Mononuclear cell (primary cell): ENCODE measurements around the gene ZNF761. TPM values are rescaled to one million over a fixed set of nuclear protein-coding genes. Genes with fewer than 3 reads are reported as not detected.
"Not testable (repeated sequence)": the region's sequence is repeated elsewhere in the genome, so short reads cannot be mapped to it uniquely, and the experiment has no call there.

Experiments
- H3K27me3 ChIP-seq: 2 replicates; pipeline ENCODE4 v1.6.0; 2011; ENCODE audit warnings: low read length, control low read depth; ENCODE audit not compliant: insufficient read depth
- H3K4me1 ChIP-seq: 2 replicates; pipeline ENCODE4 v1.5.1; 2011; ENCODE audit warnings: mild to moderate bottlenecking, low read length, control low read depth; ENCODE audit not compliant: insufficient read depth
- H3K4me3 ChIP-seq: 2 replicates; pipeline ENCODE4 v1.5.1; 2011; ENCODE audit warnings: mild to moderate bottlenecking, low read length, moderate library complexity
- H3K9me3 ChIP-seq: 2 replicates; pipeline ENCODE4 v1.5.1; 2011; ENCODE audit warnings: low read depth, mild to moderate bottlenecking, control low read depth, low read length
- total RNA-seq: library from RNA; depleted of rRNA; stranded (reverse); fragments of >200 nt; gene quantifications from one replicate; pipeline ENCODE4 v1.2.3, GENCODE V29; 2012

Gene ZNF761
- total RNA-seq, 1 donor, result 8.1 TPM

- H3K4me3 ChIP-seq, H3K27me3 ChIP-seq, H3K4me1 ChIP-seq: not testable (repeated sequence)
- peaks cover 11% of the 10 kb centered on the region for H3K9me3 ChIP-seq
These were observed 43.7 kb downstream of the ZNF761 start for GRCh38 chr19:53475470-53475869.

GRCh38 chr19:53483751-53484150 lies 52.0 kb downstream of the ZNF761 start:
- peaks cover 30% of the 10 kb centered on the region for H3K9me3 ChIP-seq
- not testable (repeated sequence) for H3K27me3 ChIP-seq, H3K4me3 ChIP-seq, H3K4me1 ChIP-seq

- peaks cover 36% of the 10 kb centered on the region for H3K9me3 ChIP-seq
These were observed 53.5 kb downstream of the ZNF761 start for GRCh38 chr19:53485046-53486004.

GRCh38 chr19:53492153-53492552 lies 60.4 kb downstream of the ZNF761 start:
- Histone ChIP-seq H3K9me3 (peaks cover 63% of the 10 kb centered on the region), H3K27me3 (no peaks in the 10 kb centered on the region), H3K4me3 (no peak overlapping the region), H3K4me1 (no peaks in the 10 kb centered on the region)

More at GRCh38 chr19:53485046-53486004, 53.5 kb downstream of the ZNF761 start:
- no peaks in the 10 kb centered on the region for H3K27me3 ChIP-seq
- H3K4me3 ChIP-seq, result no peak overlapping the region
- no peaks in the 10 kb centered on the region for H3K4me1 ChIP-seq

GRCh38 chr19:53497311-53498023 lies 65.7 kb downstream of the ZNF761 start:
- not testable (repeated sequence) for H3K27me3 ChIP-seq, H3K4me1 ChIP-seq, H3K4me3 ChIP-seq
- peaks cover 32% of the 10 kb centered on the region for H3K9me3 ChIP-seq

- H3K4me1 ChIP-seq, H3K27me3 ChIP-seq, H3K4me3 ChIP-seq: not testable (repeated sequence)
- peaks cover 27% of the 10 kb centered on the region for H3K9me3 ChIP-seq
These were observed 66.2 kb downstream of the ZNF761 start for GRCh38 chr19:53498024-53498395.

- H3K9me3 ChIP-seq, H3K4me3 ChIP-seq, H3K27me3 ChIP-seq, H3K4me1 ChIP-seq: not testable (repeated sequence)
These were observed 71.4 kb downstream of the ZNF761 start for GRCh38 chr19:53503151-53503550.

- H3K4me1 ChIP-seq, H3K27me3 ChIP-seq, H3K4me3 ChIP-seq, H3K9me3 ChIP-seq: not testable (repeated sequence)
These were observed 72.0 kb downstream of the ZNF761 start for GRCh38 chr19:53503671-53504364.

- not testable (repeated sequence) for H3K9me3 ChIP-seq, H3K4me3 ChIP-seq, H3K4me1 ChIP-seq, H3K27me3 ChIP-seq
These were observed 72.5 kb downstream of the ZNF761 start for GRCh38 chr19:53504365-53504703.

- Histone ChIP-seq H3K4me1 (no peaks in the 10 kb centered on the region), H3K9me3 (no peaks in the 10 kb centered on the region), H3K4me3 (no peak overlapping the region), H3K27me3 (peaks cover 6% of the 10 kb centered on the region)
These were observed 73.1 kb downstream of the ZNF761 start for GRCh38 chr19:53504885-53505284.

- no peak overlapping the region for H3K4me3 ChIP-seq
- H3K27me3 ChIP-seq, result peaks cover 6% of the 10 kb centered on the region
- H3K4me1 ChIP-seq, result no peaks in the 10 kb centered on the region
- H3K9me3 ChIP-seq, result no peaks in the 10 kb centered on the region
These were observed 74.9 kb downstream of the ZNF761 start for GRCh38 chr19:53506728-53507127.

Other genes with a start within 250 kb of the ZNF761 start
- gene ZNF665, start 238.6 kb upstream of the ZNF761 start, total RNA-seq, result 1.7 TPM
- gene ZNF677, start 177.1 kb upstream of the ZNF761 start, total RNA-seq, result 5.5 TPM
- not detected for gene VN1R2, start 173.7 kb upstream of the ZNF761 start, total RNA-seq
- not detected for gene VN1R4, start 164.3 kb upstream of the ZNF761 start, total RNA-seq
- gene ZNF845, start 98.2 kb upstream of the ZNF761 start, total RNA-seq, result 19.3 TPM
- gene ZNF525, start 66.3 kb upstream of the ZNF761 start, total RNA-seq, result 18.6 TPM
- 16.7 TPM for gene ZNF765, start 36.8 kb upstream of the ZNF761 start, total RNA-seq
- 4.4 TPM for gene ZNF813, start 35.7 kb downstream of the ZNF761 start, total RNA-seq
- 177 TPM for gene ZNF331, start 106.2 kb downstream of the ZNF761 start, total RNA-seq
- not detected for gene DPRX, start 200.0 kb downstream of the ZNF761 start, total RNA-seq